Stimulated activated CD8-positive, alpha-beta memory T cell treated with anti-CD3 and anti-CD28 coated beads, Interleukin-4, amount 100 ng/mL, for 48 hours (primary cell): ENCODE data around the gene WIZ.

ENCODE experiments used
- DNase-seq: peaks from one replicate; pipeline ENCODE4 v3.0.0-alpha.2; 2020

The WIZ gene

GRCh38 chr19:15371786-15372380 is 77.9 kb downstream of the WIZ start:
- DNase-seq = no peak

GRCh38 chr19:15371119-15371518 is 78.6 kb downstream of the WIZ start:
- no peak for DNase-seq
